AG04450 (cell line): ENCODE results near the gene APBA2. TPM values are rescaled to one million over a fixed set of nuclear protein-coding genes. Genes with fewer than 3 reads are reported as not detected.
"Not testable (repeated sequence)": the region's sequence is repeated elsewhere in the genome, so short reads cannot be mapped to it uniquely, and the experiment has no call there.

ENCODE experiments used
- CTCF ChIA-PET: fragments of 300-600, 350-600 bp; formaldehyde crosslinking; extraction: SDS; loops from one replicate; lab custom pipeline; 2022; ENCODE audit warnings: antibody characterized with exemption, inconsistent platforms; lab: Charles Lee
- POLR2A ChIA-PET: fragments of 350-600 bp; formaldehyde crosslinking; extraction: SDS; loops from one replicate; lab custom pipeline; 2021; ENCODE audit warnings: antibody characterized with exemption, inconsistent platforms; lab: Yijun Ruan, JAX
- DNase-seq: peaks from one replicate; pipeline ENCODE4 v3.0.0-alpha.2; 2011; ENCODE audit warnings: low read depth, low spot score
- H3K27ac ChIP-seq: one replicate; pipeline ENCODE4 v1.5.1; 2012; ENCODE audit warnings: low read depth, low read length, control low read depth
- H3K27me3 ChIP-seq: one replicate; pipeline ENCODE4 v1.6.0; 2012; ENCODE audit warnings: low read length; ENCODE audit not compliant: control insufficient read depth, insufficient read depth
- H3K4me3 ChIP-seq: 2 replicates; pipeline ENCODE4 v1.5.1; 2011; ENCODE audit warnings: mild to moderate bottlenecking, low read depth, low read length, control low read depth
- H3K9me3 ChIP-seq: 2 replicates; pipeline ENCODE4 v1.5.1; 2012; ENCODE audit warnings: low read length; ENCODE audit not compliant: control insufficient read depth, insufficient read depth
- CTCF ChIP-seq: IDR thresholded peaks from 2 replicates; pipeline ENCODE4 v1.5.1; 2011; ENCODE audit warnings: low read depth, low read length, control low read depth, inconsistent platforms
- polyA plus RNA-seq: library from polyadenylated mRNA; depleted of rRNA; stranded (reverse); fragments of >200 nt; gene quantifications from 2 replicates; pipeline ENCODE4 v1.2.3, GENCODE V29; 2011

APBA2 gene
- polyA plus RNA-seq, 1 experiment: 18.9 TPM

- H3K9me3 ChIP-seq: no peaks in the 10 kb centered on the region; the same call in 1 of the 2 replicates
- DNase-seq: no peak
- POLR2A ChIA-PET: no interaction called here
- no peak overlapping the region for H3K4me3 ChIP-seq
- CTCF ChIA-PET: interaction anchor here (1.2 kb wide), 1 partner anchor 213 kb away, joined by 3 read pairs; no protein-coding TSS in a partner anchor
- no peak for TF ChIP-seq CTCF
- H3K27ac ChIP-seq: no peak overlapping the region
- H3K27me3 ChIP-seq: no peaks in the 10 kb centered on the region
Measured at GRCh38 chr15:28888302-28888894, 2.6 kb downstream of the APBA2 start.

GRCh38 chr15:28888900-28889299, 3.1 kb downstream of the APBA2 start:
- Histone ChIP-seq H3K9me3 (no peaks in the 10 kb centered on the region; the same call in 1 of the 2 replicates), H3K27me3 (no peaks in the 10 kb centered on the region), H3K4me3 (no peak overlapping the region), H3K27ac (no peak overlapping the region)
- ChIA-PET POLR2A (no interaction called here), CTCF (no interaction called here)
- no peak for TF ChIP-seq CTCF
- no peak for DNase-seq

- ChIA-PET POLR2A (no interaction called here), CTCF (no interaction called here)
- no peak overlapping the region for H3K4me3 ChIP-seq
Measured at GRCh38 chr15:28889346-28889745, 3.6 kb downstream of the APBA2 start.

GRCh38 chr15:28889871-28890270, 4.1 kb downstream of the APBA2 start:
- DNase-seq, H3K4me3 ChIP-seq, H3K27ac ChIP-seq, H3K27me3 ChIP-seq, H3K9me3 ChIP-seq, POLR2A ChIA-PET: not testable (repeated sequence)
- CTCF ChIA-PET: interaction anchor here (0.9 kb wide), 1 partner anchor 212 kb away, joined by 3 read pairs; no protein-coding TSS in a partner anchor

More at GRCh38 chr15:28889346-28889745, 3.6 kb downstream of the APBA2 start:
- Histone ChIP-seq H3K27ac (no peak overlapping the region), H3K9me3 (no peaks in the 10 kb centered on the region; the same call in 1 of the 2 replicates), H3K27me3 (no peaks in the 10 kb centered on the region)
- no peak for DNase-seq
- TF ChIP-seq CTCF: no peak

- H3K27ac ChIP-seq, H3K9me3 ChIP-seq, H3K27me3 ChIP-seq, DNase-seq, POLR2A ChIA-PET, H3K4me3 ChIP-seq: not testable (repeated sequence)
- CTCF ChIA-PET: interaction anchor here (0.9 kb wide), 1 partner anchor 211 kb away, joined by 3 read pairs; no protein-coding TSS in a partner anchor
Measured at GRCh38 chr15:28890291-28890690, 4.5 kb downstream of the APBA2 start.
